ENCODE results near the gene CYB5B. TPM values are rescaled to one million over a fixed set of nuclear protein-coding genes. Genes with fewer than 3 reads are reported as not detected.

The CYB5B gene
- total and polyA plus RNA-seq, 2 donors (not counting 3 experiments of a cell fraction or from before 2014, with no cell fraction given) = 175 to 176 TPM

GRCh38 chr16:69465881-69466280 is 41.5 kb downstream of the CYB5B start:
- Histone ChIP-seq H3K36me3 (ENCODE audit: control insufficient read depth in 2 of 2, extremely low read depth in 1 of 2, insufficient read depth in 2 of 2, low read length in 2 of 2) (peaks cover 6 to 7% of the 10 kb centered on the region in 2 experiments), H3K4me1 (ENCODE audit: control insufficient read depth, extremely low read depth, insufficient read depth, low read length) (peaks cover 34% of the 10 kb centered on the region), H3K9ac (replicated peaks; ENCODE audit: extremely low read depth, insufficient read depth, low read length) (no peak overlapping the region), H3K4me3 (replicated peaks in 1 of 3; ENCODE audit: insufficient read depth in 1 of 3, low read depth in 1 of 3, low read length in 3 of 3) (no peak overlapping the region), H4K20me1 (replicated peaks; ENCODE audit: control insufficient read depth, extremely low read depth, insufficient read depth, low read length) (no peaks in the 10 kb centered on the region), H3K27me3 (ENCODE audit: control insufficient read depth in 2 of 2, insufficient read depth in 2 of 2, low read length in 2 of 2) (no peaks in the 10 kb centered on the region), H3K9me1 (replicated peaks; ENCODE audit: control insufficient read depth, extremely low read depth, insufficient read depth, low read length) (no peaks in the 10 kb centered on the region), H3K79me2 (ENCODE audit: control insufficient read depth, insufficient read depth, low read length) (no peaks in the 10 kb centered on the region), H3K9me3 (replicated peaks; ENCODE audit: control insufficient read depth, insufficient read depth, low read length) (no peaks in the 10 kb centered on the region), H2AFZ (ENCODE audit: low read depth, low read length) (no peak overlapping the region), H3K27ac (ENCODE audit: insufficient read depth, low read depth, low read length) (no peak overlapping the region), H3K4me2 (ENCODE audit: insufficient read depth, low read length) (no peak overlapping the region)
- FAIRE-seq = no peak
- TF ChIP-seq POLR2AphosphoS5 (IDR thresholded peaks at IDR 0.05; ENCODE audit: insufficient read depth, low read depth, low read length) = no peak
- no peak for TF ChIP-seq CTCF (IDR thresholded peaks at IDR 0.05; ENCODE audit: extremely low read depth in 1 of 2, insufficient read depth in 1 of 2, low read depth in 1 of 2, low read length in 2 of 2)
- TF ChIP-seq EZH2 (IDR thresholded peaks at IDR 0.05; ENCODE audit: borderline replicate concordance, low read depth, low read length, severe bottlenecking) = no peak
- TF ChIP-seq MAX (IDR thresholded peaks at IDR 0.05; ENCODE audit: insufficient read depth, insufficient read length) = no peak
- no peak for TF ChIP-seq FOS (IDR thresholded peaks at IDR 0.05; ENCODE audit: borderline replicate concordance, insufficient read depth, low read length)
- no peak for TF ChIP-seq MYC (IDR thresholded peaks at IDR 0.05; ENCODE audit: low read depth, low read length)
- TF ChIP-seq GATA2 (IDR thresholded peaks at IDR 0.05; ENCODE audit: insufficient read depth, insufficient read length, low read depth, low read length) = no peak
- CTCF ChIA-PET = interaction anchor here (0.9 to 4.3 kb wide), 6 partner anchors 9 to 69 kb away, joined by 3 to 57 read pairs (median 6); no protein-coding TSS in a partner anchor
- dilution Hi-C loops (cut with MboI; ENCODE audit: extremely low pct_ligation_motif_present, low sequenced_read_pairs) = no loop called here
- POLR2A ChIA-PET = no interaction called here
- no peak for DNase-seq (ENCODE audit: low read depth, low spot score)
- no TSS peak for BruUV-seq (replicated peaks)
- intact Hi-C loops (cut with micrococcal nuclease) = loop anchor here (5.0 kb wide), 1 partner anchor 69 kb away; no protein-coding TSS in a partner anchor

Measured in endothelial cell of umbilical vein (primary cell).